Activated CD4-positive, alpha-beta T cell treated with anti-CD3 and anti-CD28 coated beads, Interleukin-2, Interleukin-4, amounts not matched to agents 100 ng/mL and 50 ng/mL, durations not matched to agents 16 hours and 8 hours (primary cell): ENCODE measurements around the gene CAPG.
A peak's percentile ranks its signal among the peaks of the same experiment; 100 is the strongest.
"Not testable (repeated sequence)": the region's sequence is repeated elsewhere in the genome, so short reads cannot be mapped to it uniquely, and the experiment has no call there.

ENCODE experiments used
- DNase-seq: peaks from one replicate; pipeline ENCODE4 v3.0.0-alpha.2; 2020; ENCODE audit warnings: low spot score

Gene CAPG

DNA sequence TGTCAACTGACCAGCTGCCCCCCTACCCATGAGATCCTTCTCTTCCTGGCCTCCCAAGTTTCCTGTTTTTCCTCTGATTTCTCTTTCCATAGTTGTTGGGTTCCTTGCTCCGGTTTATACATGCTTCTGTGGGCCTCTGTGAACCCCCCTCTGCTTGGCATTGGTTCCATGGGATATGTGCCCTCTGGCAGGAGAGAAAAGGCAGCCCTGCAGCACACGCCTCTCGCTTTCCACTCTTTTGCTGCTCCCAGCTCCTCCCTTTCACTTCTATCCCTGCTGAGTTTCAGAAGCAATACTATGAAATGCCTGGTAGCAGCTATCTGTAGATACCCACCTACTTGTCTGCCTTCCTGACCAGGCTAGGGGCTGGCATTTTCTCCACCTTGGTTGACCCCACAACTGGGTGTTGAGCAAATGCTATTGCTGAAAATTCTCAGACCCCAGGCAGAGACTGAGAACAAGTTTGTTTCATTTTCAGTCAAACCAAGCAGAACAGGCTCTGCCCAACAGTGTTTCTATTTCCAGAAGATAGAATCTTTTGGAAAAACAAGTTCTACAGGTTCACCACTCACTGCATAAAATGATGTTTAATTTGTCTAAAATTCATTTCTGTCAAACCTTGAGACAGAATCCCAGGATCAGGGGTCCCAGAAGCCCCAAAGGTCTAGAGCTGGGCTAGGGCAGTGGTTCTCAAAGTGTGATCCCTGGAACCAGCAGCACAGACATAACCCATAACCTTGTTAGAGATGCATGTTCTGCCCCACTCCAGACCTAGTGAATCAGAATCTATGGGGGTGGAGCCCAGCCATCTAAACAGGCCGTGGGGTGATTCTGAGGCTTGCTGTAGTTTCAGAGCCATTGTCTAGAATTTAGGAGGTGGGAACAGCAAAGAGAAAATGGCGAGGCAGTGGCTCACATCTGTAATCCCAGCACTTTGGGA is 13.4 kb downstream of the CAPG start:
- no peak for DNase-seq

DNA sequence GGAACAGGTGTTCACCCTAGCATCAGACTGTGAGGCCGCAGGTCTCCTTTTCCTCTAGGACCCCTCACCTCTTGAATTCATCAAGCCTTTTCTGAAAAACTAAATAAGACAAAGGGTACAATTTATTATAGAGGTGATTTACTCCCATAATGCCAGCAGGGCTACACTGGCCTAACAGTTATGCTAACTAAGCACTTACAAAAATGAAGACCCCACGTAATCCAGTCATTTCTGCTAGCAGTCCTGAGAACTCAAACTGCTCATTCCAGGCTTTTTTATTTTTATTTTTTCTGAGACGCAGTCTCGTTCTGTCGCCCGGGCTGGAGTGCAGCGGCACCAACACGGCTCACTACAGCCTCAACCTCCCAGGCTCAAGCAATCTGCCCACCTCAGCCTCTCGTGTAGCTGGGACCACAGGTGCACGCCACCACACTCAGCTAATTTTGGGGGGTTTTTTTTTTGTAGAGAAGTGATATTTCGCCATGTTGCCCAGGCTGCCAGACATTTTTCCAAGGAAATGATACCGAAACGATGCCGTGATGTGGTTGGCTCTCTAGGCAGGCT is 14.2 kb downstream of the CAPG start:
- no peak for DNase-seq

- DNase-seq = no peak
These were observed 15.2 kb downstream of the CAPG start for GRCh38 chr2:85394976-85395375.

GRCh38 chr2:85394261-85394681 is 15.9 kb downstream of the CAPG start:
- no peak for DNase-seq

DNA sequence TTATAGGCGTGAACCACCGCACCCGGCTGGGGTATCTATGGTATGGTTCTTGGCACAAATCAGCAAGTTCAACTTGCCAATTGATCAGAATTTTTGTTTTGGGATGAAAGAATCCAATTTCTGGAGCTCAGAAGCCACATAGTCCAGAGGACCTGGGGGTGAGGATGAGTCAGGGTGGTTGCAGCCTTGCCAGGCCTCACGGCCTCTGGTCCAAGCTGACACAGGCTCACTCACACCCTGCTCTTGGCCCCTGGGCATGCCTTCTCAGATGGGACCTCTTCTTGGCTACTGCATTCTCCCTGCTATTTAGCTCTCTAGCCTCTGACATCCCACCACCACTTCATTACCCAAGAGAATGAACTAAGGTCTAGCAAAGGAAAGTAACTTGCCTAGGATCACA is 16.3 kb downstream of the CAPG start:
- DNase-seq = no peak

DNA sequence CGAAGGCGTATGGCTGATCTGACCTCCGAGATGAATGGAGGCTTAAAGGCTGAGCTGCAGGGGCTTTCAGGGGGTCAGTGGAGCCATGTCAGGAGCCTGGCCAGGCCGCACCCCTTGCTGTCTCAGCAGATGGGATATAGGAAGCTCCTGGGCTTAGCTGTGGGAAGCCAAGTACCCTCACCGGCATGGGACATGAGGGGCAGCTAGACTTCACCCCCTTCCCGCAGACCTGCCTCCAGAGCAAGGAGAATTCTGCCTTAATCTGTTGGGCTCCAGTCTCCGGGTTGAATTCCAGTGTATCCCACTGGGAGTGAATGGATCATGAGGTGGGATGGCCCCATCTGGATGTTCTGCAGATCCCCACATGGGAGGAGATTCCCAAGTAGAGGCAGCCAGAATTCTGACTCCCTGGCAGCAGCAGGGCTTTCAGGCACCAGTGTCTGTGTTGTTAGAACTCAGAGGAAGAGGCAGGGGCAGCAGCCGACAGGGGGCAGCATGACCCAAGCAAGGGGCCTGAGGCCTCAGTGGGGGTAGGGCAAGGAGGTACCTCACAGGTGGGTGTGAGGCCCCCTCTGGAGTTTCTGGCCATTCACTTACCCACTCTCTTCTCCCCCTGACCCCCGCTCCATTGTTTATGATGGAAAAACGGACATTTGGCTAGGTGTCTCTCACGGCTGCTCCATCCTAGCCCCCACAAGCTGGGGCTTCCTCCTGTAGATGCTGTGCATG is 19.1 kb downstream of the CAPG start:
- peak; percentile 62 for DNase-seq

- no peak for DNase-seq
These were observed 21.2 kb downstream of the CAPG start for GRCh38 chr2:85388878-85389538.

- no peak for DNase-seq
These were observed 22.4 kb downstream of the CAPG start for GRCh38 chr2:85387754-85388153.

- no peak for DNase-seq
These were observed 24.4 kb downstream of the CAPG start for GRCh38 chr2:85385746-85386145.

- no peak for DNase-seq
These were observed 26.3 kb downstream of the CAPG start for GRCh38 chr2:85383850-85384249.

- DNase-seq = not testable (repeated sequence)
These were observed 27.0 kb downstream of the CAPG start for GRCh38 chr2:85383151-85383550.

DNA sequence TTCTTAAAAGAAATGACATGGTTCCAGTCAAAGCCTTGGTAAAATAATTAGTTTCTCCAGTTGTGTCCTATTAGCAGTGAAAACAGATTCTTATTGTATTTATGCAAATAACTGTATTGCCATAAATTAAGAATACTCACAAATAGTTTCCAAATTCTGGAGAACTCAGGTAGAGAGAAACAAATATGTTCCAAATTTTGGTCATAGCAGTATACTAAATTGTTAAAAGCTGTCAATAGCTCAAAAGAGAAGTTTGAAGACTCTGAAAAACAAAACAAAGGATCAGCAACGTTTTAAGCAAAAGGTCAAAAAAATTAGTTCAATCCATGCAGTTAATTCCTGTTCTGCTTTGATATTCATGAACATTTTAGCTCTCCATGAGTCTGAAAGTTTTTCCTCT is 30.1 kb downstream of the CAPG start:
- DNase-seq = no peak

DNA sequence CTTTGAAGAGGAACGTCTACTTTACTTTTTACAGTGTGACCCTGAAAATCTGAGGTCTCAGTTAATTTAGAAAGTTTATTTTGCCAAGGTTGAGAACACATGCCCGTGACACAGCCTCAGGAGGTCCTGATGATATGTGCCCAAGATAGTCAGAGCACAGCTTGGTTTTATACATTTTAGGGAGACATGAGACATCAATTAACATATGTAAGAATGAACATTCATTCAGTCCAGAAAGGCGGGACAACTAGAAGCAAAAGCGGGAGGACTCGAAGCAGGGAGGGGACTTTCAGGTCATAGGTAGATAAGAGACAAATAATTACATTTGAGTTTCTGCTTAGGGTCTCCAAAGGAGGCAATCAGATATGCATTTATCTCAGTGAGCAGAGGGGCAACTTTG is 31.9 kb downstream of the CAPG start:
- DNase-seq = no peak

DNA sequence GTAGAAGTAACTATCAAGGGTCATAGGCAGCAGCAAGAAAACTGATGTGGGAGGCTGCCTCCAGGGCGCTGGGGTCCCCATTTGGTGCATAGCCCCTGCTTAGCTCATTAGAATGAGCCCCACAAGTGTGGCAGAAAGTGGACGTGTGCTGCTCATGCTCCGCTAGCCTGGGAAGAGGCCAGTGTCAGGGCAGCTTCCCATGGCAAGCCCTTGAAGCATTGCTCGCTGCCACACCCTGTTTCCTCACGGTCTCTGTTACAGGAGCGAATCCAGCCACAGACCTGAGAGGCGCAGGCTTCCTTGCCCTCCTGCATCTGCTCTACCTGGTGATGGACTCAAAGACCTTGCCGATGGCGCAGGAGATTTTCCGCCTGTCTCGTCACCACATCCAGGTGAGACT is 33.1 kb downstream of the CAPG start:
- no peak for DNase-seq

DNA sequence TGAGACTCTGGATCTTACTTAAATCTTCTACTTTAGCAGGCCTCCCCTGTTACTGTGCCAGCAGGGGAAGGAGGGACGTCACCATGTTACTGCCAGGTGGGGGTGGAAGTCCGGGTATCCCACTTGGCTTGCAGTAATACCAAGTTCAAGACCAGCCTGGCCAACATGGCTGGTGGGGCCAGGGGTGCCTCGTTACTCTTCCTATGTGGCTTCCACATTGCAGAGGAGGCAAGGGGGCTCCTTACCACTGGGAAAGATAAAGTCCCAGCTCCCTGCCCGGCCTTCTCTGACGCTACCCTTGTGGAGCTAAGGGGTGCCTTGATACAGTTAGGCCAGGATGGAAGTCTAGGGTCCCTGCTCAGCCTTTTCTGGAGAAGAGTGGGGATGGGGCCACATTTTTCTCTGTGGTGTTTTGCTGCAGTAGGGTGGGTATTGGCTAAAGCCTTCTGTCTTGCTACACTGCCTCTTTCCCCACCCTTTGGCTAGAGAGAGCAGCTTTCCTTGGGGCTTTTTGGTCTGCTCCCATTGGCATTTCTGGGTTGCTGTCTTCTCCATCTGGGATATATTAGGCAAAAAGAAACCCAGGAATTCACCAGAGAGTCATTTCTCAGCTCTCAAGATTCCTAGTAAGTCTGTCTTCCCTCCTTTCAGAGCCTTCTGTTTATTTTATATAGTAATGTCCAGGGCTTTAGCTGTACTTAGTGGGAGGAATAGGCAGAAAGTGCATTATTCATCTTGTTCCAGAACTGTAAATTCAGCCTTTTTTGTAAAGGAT is 33.7 kb downstream of the CAPG start:
- DNase-seq = no peak

DNA sequence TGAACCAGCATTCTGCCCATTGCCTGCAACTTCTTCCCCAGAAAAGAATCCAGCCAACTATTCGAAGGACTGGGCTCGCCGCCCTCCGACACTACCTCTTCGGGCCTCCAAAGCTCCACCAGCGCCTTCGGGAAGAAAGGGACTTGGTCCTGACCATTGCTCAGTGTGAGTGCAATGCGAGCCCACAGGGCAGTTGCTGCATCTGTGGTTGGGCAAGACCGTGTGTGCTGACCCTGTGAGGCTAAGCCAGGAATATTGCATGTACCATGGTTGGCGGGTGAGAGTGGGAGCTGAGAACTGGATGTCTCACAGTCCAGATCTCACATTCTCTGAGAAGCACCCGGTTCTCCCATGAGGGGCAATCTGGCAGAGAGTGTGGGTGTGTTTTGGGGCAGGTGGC is 39.1 kb downstream of the CAPG start:
- DNase-seq = no peak

GRCh38 chr2:85369500-85369899 is 40.7 kb downstream of the CAPG start:
- no peak for DNase-seq

- no peak for DNase-seq
These were observed 41.2 kb downstream of the CAPG start for GRCh38 chr2:85368921-85369320.

GRCh38 chr2:85367180-85367579 is 43.0 kb downstream of the CAPG start:
- no peak for DNase-seq

DNA sequence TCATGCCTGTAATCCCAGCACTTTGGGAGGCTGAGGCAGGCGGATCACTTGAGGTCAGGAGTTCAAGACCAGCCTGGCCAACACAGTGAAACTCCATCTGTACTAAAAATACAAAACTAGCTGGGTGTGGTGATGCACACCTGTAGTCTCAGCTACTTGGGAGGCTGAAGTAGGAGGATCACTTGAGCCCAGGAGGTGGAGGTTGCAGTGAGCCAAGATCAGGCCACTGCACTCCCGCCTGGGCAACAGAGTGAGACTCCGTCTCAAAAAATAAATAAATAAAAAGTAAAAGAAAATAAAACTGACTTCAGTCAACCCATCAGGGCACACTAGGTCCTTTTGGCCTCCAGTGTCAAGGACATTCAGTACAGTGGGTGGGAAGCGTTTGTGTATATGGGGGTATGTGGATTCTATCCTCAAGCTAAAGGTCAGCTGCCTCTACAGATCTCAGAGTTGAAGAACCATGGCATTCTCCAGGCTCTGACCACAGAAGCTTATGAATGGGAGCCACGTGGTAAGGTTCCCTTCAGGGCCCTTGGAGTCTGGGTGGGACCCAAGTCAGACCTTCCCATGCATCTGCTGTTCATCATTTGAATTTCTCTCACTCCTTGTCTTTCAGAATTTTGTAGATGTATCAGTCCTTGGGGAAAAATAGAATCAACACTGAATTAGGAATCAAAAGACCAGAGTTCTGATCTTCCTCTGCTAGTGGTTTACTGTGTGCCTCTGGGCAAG is 47.3 kb downstream of the CAPG start:
- DNase-seq = not testable (repeated sequence)

DNA sequence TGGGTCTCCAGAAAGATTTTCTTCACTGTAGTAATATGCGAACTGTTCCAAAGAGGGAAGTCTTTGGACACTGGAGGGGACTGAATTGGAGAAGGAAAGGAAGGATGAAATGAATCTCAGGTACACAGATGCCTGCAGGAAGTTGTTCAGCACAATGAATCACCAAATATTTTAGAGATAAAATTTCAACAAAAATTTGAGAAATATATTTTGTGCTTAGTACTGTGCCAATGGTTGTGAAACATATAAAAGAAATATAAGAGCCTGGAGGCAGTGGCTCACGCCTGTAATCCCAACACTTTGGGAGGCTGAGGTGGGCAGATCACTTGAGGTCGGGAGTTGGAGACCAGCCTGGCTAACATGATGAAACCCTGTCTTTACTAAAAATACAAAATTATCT is 52.4 kb downstream of the CAPG start:
- no peak for DNase-seq
